GM18499 (cell line): Measurements from ENCODE around the gene CREB3L4.

ENCODE experiments used
- ATAC-seq: cut with Tn5 transposase; IDR thresholded peaks from one replicate; pipeline ENCODE4 v1.9.1; 2021; ENCODE audit warnings: moderate number of reproducible peaks; ENCODE audit not compliant: insufficient read depth, unreplicated experiment

CREB3L4 gene, protein sequence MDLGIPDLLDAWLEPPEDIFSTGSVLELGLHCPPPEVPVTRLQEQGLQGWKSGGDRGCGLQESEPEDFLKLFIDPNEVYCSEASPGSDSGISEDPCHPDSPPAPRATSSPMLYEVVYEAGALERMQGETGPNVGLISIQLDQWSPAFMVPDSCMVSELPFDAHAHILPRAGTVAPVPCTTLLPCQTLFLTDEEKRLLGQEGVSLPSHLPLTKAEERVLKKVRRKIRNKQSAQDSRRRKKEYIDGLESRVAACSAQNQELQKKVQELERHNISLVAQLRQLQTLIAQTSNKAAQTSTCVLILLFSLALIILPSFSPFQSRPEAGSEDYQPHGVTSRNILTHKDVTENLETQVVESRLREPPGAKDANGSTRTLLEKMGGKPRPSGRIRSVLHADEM

DNA sequence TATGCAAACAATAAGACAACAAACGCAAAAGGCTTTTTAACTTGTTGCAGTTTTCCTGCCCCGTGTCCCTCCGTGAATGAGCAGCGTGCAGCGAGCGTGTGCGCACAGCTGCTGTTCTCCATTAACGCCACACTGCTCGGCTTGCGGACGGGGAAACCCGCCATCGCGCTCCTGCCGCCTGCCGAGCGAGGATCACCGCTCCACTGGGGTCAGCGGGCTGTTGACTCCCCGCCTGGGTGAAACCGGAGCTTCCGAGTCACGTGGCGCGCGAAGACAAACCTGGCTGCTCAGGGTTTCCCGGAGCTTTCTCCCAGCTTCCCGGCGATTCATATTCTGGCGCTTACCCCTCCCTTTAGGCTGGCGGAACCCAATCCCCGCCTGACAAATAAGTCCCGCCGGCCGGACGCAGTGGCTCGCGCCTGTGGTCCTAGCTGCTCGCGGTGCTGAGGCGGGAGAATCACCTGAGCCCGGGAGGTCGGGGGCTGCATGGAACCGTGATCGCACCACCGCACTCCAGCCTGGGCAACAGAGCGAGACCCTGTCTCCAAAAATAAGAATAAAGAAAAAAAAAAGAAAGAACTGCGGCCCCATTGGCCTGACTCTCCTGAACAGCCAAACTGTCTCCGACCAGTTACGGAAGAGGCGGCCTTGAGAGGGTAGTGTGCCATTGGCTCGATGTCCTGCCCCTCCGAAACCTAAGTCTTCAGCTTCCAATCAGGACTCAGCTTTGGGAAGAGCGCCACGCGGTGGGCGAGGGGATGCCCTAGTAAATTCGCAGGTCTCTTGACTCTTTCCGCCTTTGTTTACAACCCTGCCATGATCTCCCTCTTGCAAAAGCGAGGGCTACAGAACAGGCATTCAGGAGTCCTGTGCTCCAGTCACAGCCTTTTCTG lies at the start of gene CREB3L4:
CREB3L4 (plus strand) TSS at position 796 of the 893 bp plus-strand sequence. CDS start 624 bp downstream, outside the sequence.
- peak; percentile 52 for ATAC-seq

DNA sequence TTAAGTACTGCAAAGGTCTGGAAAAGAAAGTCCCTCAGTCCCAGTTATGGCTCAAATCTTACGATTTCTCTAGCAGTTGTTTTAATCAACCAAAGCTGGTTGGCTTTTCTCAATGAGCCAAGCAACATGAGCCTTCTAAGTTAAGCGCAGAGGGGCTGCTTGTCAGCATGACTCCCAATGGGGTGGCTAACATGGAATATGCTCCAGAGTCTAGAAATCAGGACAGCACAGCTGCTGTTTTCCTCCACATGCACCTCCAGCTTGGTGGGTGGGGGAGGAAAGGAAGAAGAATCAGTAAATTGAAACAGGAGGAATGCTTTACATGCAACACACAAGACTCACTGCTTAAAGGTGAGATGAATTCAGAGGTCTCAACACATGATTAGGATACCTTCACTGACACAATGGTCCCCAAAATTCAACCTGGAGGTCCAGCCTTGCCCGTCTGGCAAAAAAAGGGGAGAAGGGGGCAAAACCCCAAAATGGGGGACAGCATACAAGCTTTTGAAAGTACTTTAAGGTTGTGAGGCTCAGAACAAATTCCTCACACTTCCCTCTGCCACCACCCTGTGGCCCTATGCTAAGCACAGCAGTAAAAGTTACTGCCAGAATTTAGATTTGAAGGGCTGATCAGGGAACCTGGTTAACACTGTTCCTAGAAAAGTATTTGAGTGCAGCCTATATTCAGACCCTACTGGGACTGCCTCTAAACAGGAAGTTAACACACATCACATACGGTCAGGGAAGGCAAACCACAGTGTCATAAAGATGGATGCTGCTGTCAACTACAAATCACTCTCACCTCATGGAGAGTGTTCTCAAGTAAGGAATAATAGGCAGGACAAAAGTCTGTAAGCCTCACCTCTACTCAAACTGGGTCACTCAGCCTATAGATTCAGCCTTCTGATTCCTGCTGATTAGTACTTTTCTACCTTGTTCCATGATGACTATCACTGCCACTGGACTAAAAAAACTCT lies 47.5 kb upstream of the CREB3L4 start:
- ATAC-seq, result no peak

DNA sequence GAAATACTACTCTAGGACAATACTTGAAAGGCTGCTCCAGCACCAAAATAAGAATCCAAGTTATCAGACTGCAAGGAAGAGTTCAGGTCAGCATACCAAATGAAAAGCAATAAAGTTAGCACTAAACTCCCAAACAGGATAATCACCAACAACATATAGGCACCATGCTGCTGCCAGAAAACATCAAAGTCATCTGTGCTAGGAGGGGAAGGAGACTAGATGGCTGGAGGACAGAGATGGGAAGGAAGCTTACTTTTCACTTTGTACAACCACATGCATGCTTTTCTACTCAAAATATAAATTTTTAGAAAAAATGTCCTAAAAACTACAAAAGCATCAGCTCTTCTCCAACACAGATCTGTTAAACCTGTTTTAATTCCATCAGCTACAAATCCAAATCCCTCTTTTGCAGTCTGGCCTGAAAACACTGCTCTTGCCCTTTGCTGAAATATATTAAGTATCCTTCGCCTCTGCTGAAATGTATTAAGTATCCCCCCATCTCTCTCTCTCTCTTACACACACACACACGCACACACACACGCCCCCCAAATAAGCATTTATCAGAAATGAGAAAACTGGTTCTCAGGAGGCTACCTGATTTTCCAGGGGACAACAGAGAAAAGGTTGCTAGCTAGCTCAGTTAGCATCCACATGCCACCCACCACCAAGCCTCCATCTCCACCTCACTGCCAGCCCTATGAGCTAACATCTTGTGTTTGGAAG lies 46.5 kb upstream of the CREB3L4 start:
- ATAC-seq, result no peak

DNA sequence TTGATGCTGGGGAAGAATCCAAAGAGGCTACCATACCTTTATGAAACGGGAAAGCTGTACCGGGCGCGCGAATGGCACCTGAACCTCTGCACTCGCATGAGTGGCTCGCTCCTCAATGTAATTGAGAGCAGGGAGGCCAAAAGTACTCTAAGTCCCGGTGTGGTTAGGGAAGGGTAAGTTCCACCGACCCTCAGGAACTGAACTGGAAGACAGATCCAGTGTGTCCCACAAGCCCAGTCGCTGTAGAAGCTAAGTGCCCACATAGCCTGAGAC lies 46.0 kb upstream of the CREB3L4 start:
- ATAC-seq, result no peak

DNA sequence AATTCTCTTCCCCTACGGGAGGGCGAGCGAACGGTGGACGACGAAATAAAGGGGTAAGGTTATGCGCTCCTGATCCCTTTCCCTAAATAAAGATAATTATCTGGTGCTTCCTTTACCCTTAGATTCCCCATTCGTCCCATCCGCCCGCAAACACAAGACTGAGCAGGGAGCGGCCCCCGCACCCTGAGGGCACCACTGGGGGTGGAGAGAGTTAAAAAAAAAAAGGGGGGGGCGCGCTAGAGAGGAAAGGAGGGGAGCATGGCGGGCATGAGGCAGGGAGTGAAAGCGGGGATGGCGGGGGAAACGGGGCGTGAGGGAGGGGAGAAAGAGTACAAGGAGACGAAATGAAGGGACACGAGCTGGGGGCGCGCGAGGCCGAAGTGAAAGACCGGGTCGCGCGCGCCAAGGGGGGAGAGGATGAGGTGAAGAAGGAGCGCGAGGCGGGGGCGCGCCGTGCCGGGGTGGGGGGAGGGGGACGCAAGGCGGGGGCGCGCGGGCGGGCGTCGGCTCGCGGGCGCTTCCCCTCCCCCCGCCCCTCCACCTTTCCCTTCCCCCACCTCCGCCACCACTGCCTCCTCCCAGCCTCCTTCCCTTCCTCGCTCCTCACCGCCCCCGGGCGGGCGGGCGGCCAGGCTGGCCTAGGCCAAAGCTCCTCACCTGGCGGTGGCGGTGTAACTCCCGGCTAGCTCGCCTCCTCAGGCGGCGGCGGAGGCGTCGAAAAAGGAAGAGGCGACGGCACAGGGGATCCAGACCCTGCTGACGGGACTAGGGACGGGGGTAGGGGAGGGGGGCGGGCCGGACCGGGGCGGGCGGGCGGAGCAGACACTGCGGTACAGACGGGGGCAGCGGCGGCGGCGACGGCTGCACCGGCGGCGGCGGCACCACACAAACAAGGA lies 45.4 kb upstream of the CREB3L4 start:
- peak; percentile 6 for ATAC-seq

DNA sequence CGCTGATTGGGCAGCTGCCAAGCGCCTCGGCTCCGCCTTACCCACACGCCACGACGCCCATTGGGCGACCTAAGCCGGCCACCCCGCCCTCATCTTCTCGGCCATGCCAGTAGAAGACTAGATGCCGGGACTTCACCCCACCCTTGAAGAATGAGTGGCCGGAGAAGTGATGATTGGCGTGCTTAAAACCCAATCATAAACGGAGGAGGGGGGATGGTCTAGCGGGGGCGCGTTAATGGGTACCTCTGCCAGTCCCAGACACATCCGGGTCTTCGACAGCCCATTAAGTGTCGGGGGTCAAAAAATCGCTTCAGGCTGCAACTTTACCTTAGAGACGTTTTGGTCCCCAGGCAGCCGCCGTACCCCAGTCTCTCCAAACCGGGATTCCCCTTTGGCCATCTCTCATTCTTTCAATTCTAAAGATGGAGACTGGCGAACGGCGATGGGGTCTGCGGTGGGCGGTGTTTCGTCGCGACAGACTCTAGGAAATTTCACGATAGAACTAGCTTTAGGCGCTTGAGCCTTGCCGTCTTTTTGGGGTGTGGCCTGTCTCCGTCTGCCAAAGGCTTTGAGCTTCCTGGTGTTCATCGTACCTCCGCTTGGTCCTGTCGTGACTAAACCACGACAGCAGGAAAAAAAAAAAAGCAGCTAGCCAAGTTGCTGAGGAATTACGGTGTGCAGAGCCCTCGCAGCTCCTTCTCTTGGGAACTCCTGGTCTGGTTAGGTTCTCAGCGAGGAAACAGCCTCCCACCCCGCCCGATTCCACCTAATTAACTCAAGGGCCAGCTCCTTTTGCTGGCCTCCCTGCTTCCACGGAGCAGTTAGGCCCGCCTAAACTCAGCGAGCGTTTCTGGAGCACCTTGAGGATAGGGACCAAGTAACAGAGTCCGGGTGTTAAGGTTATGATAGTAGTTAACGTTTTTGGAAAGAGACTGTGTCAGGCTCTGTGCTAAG lies 44.5 kb upstream of the CREB3L4 start, which contains the start of gene GATAD2B:
GATAD2B (minus strand) TSS at position 1 of the 954 bp plus-strand sequence. CDS start 94,625 bp downstream, outside the sequence.
- ATAC-seq, result peak; percentile 68

DNA sequence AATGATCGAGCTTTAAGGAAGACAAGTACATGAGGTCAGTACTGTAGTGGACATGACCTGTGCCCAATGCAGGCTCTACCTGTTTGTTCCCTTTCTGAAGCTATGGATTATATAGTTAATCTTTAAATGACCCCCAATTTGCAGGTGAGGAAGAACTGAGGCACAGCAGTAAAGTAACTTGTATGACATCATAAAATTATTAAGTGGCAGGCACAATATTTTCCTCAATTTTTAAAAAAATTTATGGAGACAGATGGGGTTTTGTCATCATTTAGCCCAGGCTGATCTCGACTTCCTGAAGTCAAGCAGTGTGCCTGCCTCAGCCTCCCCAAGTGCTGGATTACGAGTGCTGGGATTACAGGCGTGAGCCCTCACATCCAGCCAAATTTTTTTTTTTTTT lies 41.3 kb upstream of the CREB3L4 start:
- ATAC-seq, result no peak

DNA sequence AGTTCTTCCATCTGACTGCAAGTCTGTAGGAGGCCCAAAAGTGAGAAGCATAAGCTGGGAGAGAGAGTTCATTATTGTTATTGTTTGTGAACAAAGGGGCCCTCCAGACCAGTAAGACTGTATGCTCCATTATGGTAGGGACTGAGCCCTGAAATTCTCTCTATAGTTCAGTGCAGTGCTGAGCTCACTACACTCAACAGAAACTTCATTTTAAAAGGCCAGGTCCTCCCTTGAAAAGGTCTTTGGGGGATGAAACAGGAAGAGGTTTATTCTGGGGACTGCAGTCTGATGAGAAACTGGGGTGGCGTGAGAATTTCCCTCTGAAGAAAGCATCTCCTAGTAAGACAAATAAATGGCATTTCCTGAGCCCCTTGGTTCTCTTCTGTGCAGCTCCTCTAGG lies 39.5 kb upstream of the CREB3L4 start:
- no peak for ATAC-seq

DNA sequence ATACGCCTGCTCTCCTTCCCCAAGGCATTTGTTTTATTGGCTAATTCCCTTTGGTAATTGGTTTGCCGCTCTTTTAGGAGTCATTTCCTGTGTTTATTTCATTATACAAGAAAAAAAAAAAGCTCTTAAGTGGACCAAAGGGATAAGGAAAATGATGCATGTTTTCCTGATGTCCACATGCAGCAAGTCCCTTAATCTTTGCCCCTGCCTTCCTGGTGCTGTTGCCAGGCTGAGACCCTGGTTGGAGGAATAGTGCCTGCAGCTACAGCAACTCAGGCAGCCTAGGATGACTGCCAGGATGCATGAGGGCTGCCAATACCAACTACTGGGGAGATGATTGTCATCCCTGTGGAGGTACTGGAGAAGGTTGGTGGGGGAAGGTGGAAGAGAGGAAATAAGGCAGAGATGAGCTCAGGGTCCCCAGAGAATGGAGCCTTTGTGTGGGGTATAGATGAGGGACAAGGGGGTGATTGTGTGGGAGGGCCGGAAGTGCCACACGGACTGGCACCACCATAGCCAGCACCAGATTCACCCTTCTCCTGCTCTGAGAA lies 38.8 kb upstream of the CREB3L4 start:
- no peak for ATAC-seq

DNA sequence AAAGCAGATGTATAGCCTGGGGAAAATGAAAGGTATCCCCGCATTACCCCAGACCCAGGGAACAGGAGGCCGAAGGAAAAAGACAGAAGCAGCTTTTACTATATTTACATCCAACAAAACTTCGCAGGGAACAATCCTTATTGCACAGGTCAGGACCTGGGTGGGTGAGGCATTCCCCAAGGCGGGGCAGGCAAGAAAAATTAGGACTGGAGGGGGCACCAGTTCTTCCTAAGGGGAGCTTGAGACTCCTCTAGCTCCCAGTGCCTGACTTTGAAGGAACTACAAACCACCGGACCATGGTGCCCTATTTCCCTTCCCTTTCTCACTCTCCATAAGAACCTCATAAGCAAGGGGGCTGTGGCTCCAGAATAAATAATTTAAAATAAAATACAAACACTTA lies 38.3 kb upstream of the CREB3L4 start:
- no peak for ATAC-seq

DNA sequence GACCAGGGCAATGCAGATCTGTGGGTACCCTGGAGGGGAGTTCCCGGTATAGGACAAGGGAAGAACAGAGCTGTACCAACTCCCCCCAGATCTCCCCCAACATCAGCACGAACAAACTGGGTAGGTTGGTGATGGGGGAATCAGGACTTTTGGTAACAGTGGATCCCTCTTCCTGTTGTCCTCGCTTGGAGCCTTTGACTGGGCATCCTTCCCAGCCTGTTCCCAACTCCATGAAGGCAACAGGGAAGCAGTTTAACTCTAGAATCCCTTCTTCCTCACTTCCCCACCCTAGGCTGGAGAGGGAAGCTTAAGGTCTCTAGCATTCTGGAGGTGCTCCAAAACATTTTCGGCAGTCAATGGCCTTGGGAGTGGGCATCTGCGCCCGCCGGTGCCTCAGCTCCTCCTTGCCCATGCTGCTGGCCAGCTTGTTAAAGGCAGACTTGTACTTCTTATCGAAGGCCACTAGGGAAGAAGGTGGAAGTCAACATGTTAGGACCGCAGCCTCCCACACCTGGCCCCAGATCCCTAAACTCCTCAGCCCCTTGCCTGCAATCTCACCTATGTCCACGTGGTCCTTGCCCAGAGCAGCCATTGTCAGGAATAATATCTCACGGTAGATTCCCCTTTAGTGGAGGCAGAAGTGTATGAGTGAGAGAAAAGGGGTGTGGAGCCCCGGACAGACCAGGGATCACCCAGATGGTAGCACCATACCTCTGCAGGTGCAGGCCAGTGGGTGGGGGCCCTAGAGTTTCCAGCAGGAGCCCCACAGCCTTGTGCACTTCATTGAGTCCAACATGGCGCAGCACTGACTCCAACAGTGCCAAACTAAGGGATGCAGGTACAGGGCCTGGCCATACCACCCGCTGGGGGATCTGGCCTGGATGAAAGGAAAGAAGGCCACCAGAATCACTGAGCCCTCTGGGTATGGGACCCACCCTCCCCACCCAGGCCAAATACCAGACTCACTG lies 37.4 kb upstream of the CREB3L4 start:
- no peak for ATAC-seq

DNA sequence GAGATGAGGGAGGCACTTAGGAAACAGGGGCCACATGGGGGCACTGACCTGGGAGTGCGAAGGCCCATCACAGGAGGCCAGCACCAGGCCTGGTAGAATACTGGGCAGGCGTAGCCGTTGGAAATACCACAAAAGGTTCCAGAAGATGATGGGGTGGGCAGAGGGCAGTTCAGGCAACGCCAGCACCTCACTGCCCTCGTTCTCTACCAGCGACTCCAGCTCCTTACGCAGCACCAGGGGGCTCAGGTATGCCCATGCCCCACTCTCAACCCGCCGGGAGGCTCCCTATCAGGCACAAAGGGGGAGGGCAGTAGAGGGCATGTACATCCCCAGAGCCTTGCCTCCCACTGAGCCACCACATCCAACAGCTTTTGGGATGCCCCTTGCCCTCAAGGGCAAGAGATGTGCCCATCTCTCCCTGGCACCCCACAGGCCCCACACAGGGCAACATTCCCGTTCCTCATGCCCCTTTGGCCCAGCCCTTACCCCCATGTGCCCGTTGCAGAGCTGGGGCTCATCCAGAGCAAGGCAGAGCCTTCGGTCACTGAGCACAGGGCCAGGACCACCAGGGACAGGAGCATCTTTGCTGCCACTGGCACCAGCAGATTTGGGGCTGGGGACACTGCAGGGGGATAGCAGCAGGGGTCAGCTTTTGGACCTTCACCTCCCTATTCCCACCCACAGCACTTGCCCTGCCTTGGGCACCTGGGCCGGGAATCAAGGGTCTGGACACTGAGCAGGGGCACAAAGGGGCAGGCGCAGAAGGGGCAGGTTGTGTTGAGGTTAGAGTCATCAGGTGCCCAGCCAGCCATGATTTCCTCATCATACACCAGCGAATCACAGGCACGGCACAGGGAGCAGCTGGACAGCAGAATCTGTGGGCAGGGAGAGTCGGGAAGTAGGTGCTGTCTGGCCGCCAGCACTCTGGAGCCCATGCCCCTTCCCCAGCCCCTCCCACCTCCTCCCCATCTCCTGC lies 35.3 kb upstream of the CREB3L4 start:
- ATAC-seq, result no peak

DNA sequence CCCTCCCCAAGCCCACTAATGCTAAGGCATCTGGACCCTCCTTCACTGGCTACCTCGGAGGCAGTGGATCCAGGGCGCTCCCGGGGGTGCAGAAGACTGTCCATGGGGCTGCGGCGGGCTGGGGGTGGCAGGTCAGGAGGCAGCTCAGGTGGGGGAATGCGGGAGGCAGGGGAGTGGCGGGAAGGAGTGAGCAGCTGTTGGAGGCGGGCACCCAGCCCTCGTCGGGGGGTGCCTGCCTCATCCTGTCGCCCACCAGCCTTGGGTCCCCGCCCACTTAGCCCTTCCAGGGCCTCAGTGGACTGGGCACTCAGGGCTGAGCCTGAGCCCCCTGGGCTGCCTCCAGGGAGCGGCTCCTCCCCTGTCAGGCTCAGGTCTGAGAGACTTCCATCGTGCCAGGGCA lies 34.3 kb upstream of the CREB3L4 start:
- no peak for ATAC-seq

DNA sequence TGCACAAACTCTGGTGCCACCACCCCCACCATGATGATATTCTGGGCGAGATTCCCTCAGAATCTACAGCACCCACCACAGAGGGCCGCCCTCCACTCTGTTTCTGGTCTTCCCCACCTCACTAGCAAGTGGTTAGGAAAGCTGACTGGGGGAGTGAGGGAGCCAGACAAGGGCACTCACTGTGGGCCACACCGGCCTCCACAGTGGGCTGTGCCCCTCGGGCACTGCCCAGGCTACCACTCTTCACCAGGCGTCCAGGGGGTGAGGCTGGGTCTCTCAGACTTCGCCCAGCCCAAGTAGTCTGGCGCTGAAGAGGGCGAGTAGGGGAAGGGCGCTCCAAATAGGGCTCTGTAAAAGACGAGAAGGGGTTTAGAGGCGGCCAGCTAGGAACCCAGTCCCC lies 33.7 kb upstream of the CREB3L4 start:
- no peak for ATAC-seq

DNA sequence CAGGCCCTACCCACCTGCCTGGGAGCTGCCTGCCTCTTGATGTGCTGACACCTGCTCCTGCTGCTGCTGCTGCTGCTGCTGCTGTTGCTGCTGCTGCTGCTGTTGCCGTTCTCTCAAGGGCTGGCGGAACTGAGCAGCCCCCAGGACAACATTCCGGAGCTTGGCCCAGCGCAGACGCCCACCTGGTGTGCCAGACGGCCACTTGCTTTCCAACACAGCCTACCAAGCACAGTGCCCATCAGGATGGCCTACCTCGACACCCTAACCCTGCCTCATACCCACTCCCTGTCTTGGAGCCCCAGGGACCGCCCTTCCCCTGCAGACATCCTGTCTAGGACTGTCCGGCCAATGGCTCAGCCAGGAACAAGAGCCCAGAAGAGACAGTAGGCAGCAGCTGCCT lies 33.0 kb upstream of the CREB3L4 start:
- no peak for ATAC-seq
